Measurements from ENCODE around the gene NACC2.
A peak's percentile ranks its signal among the peaks of the same experiment; 100 is the strongest.

NACC2 gene

DNA sequence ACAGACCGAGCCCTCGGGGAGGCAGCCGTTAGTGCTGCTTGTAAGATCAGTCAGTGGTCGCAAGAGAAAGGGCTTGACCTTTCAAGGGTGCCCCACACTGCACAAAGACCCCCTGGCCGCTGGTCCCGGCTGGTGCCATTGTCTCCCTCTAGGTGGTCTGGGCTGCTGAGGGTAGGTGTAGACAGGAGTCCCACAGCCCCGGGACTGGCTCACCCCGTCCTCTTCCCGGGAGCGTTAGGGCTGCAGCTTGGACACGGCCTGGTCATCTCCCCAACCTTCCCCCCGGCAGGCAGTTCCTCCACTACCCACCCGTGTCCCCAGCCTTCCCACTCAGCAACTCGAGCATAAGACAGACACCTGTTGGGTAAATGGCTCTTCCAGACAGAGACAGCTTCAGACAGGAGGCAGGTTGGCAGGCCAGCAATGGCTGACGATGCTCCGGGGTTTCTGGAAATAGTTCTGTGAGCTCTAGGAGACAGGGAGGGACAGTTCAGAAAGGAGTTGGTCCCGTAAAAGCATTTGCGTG is 38.9 kb upstream of the NACC2 start:
- H3K4me3 Mint-ChIP-seq = peak overlapping the region; percentile 33
- H3K4me1 Mint-ChIP-seq (ENCODE audit: low read depth) = peaks cover 4% of the 10 kb centered on the region
- H3K27ac Mint-ChIP-seq = no peak overlapping the region
- peaks cover 24% of the 10 kb centered on the region for H3K27me3 Mint-ChIP-seq
- H3K36me3 Mint-ChIP-seq (ENCODE audit: low read depth) = no peaks in the 10 kb centered on the region
- H3K9me3 Mint-ChIP-seq = no peaks in the 10 kb centered on the region

DNA sequence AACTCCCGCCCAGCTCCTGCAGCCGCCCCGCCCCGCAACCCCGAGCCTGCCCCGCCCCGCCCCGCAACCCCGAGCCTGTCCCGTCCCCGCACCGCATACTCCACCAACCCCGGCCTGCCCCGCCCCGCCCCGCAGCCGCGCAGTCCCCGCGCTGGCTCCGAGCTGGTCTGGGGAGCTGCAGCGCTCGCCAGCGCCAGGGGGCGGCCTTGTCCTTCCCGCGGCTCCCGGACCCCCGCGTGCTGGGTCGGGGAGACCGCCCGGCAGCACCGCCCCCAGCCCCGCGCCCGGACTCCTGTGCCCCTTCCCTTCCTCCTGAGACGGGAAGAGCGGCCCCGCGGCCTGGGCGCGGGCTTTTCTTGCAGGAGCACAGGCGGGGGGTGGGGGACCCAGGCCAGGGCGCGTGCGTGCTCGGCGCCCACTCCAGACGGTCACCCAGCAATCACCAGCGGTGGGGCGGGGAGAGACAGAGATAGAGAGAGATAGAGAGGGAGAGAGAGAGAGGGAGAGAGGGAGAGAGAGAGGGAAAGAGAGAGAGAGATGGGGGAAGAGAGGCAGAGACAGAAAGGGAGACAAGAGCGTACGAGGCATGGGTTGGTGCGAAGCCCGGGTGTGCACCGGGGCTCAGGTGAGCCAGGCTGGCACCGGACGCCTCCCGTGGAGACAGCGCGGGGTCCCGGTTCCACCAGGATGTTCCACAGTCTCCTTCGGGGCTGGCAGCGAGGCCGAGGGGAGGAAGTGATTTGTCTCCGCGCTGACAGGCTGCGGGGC is 38.3 kb upstream of the NACC2 start:
- Mint-ChIP-seq H3K4me3 (peak overlapping the region; percentile 33), H3K27me3 (peaks cover 24% of the 10 kb centered on the region)

DNA sequence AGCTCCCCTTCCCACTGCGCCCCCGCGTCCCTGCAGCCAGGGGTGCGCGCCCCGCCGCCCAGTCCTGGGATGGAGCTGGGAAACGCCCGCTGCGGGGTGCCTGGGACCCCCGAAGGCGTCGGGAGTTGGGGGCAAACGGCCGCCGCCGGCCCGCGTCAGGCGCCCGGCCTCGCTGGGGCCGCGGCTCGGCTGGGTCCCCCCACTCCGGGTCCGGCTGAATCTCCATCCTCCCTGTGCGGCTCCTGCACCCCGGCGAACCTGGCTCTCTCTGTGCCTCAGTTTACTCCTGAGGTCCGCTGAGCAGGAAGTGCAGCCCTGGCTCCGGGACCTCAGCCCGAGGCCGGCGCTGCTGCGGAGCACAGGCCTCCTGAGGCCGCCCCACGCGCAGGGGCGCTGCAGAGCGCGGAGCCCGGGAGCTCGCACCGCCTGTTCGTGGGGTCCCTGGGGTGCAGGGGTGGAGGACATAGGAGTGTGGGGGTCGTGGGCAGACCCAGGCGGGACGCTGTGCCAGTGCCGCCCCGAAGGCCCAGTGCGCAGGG is 37.5 kb upstream of the NACC2 start:
- H3K27ac Mint-ChIP-seq = no peak overlapping the region
- H3K9me3 Mint-ChIP-seq = no peaks in the 10 kb centered on the region
- H3K27me3 Mint-ChIP-seq = peaks cover 26% of the 10 kb centered on the region
- H3K4me3 Mint-ChIP-seq = no peak overlapping the region
- peaks cover 4% of the 10 kb centered on the region for H3K4me1 Mint-ChIP-seq (ENCODE audit: low read depth)
- no peaks in the 10 kb centered on the region for H3K36me3 Mint-ChIP-seq (ENCODE audit: low read depth)

More for the DNA sequence above, 38.3 kb upstream of the NACC2 start:
- H3K36me3 Mint-ChIP-seq (ENCODE audit: low read depth) = no peaks in the 10 kb centered on the region
- no peak overlapping the region for H3K27ac Mint-ChIP-seq
- no peaks in the 10 kb centered on the region for H3K9me3 Mint-ChIP-seq
- peaks cover 4% of the 10 kb centered on the region for H3K4me1 Mint-ChIP-seq (ENCODE audit: low read depth)

DNA sequence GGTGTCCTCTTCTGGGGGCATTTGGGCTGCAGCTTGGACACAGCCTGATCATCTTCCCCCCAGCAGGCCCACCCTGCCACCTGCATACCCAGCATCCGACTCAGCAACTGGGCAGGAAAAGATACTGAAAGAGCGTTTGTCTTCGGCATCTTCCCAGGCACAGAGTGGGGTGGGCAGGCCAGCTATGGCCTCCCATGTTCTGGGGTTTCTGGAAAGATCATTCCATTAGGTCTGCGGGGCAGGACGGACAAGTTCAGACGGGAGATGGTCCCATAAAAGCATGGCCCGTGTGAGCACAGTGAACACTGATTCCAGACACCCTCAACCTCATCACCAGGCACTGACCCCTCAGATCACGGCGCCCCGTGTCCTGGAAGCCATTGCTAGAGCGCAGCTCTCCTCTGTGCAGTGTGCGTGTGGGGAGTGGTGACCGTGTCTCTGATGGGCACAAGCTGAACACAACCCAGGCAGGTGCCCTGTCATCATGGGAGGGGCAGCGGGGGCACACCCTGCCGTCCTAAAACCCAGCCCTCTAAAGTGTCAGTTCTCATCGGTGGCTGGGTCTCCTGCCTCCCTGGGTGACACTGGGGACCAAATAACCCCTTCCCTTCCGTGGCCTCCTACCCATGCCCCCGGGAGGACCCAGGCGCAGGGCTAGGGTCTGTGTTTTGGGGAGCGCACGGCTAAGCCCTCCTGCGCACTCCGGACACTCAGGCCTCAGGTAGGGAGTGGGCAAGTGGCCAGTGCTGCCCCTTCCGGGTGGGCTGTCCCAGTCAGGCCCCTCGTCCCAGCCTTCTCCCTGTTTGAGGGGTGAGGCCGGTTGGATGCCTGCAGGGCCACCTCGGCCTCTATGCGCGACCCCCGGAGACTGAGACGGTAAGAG is 36.8 kb upstream of the NACC2 start:
- H3K27me3 Mint-ChIP-seq = peaks cover 27% of the 10 kb centered on the region

DNA sequence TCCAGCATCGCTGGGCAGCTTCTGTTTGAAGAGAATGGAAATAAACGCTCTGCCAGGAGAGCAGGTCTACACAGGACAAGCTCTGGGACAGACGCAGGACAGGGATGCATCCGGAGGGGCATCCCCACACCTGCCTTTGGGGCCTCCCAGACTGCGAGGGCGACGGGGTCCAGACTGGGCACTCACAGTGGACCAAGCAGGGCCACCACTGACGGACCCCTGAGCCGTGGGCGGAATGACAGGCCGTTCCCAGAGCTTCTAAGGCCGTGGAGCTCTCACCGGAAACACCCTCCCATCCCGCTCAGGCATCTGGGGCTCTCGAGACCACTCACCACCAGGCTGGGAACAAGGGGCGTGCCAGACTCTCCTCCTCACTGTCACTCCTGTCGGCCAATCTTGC is 34.1 kb upstream of the NACC2 start:
- Mint-ChIP-seq H3K4me1 (ENCODE audit: low read depth) (peaks cover 1% of the 10 kb centered on the region), H3K27me3 (peaks cover 23% of the 10 kb centered on the region), H3K4me3 (no peak overlapping the region), H3K9me3 (peaks cover 5% of the 10 kb centered on the region), H3K36me3 (ENCODE audit: low read depth) (no peaks in the 10 kb centered on the region), H3K27ac (no peak overlapping the region)

More for the DNA sequence above, 36.8 kb upstream of the NACC2 start:
- Mint-ChIP-seq H3K4me3 (no peak overlapping the region), H3K9me3 (no peaks in the 10 kb centered on the region), H3K4me1 (ENCODE audit: low read depth) (peaks cover 4% of the 10 kb centered on the region), H3K36me3 (ENCODE audit: low read depth) (no peaks in the 10 kb centered on the region), H3K27ac (no peak overlapping the region)

DNA sequence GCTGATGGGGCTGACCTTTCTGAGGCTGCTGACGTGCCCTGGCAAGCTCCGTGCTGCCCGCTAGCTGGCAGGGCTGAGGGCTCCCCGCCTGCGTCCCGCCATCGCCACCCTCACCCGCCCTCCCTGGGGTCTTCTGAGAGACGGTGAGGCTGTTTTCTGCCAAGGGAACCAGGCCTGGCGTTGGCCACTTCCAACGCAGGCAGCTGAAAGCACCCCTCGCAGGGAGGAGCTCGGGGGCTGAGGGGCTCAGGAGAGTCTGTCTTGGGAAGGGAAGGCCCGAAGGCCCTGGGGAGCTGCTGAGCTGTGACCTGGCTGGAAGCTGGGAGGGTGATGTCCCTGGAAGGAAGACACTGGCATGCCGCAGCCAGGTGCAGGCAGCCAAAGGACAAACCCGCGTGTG is 33.3 kb upstream of the NACC2 start:
- Mint-ChIP-seq H3K9me3 (peaks cover 5% of the 10 kb centered on the region), H3K4me1 (ENCODE audit: low read depth) (no peaks in the 10 kb centered on the region), H3K27ac (no peak overlapping the region), H3K4me3 (no peak overlapping the region), H3K27me3 (peaks cover 16% of the 10 kb centered on the region), H3K36me3 (ENCODE audit: low read depth) (no peaks in the 10 kb centered on the region)

DNA sequence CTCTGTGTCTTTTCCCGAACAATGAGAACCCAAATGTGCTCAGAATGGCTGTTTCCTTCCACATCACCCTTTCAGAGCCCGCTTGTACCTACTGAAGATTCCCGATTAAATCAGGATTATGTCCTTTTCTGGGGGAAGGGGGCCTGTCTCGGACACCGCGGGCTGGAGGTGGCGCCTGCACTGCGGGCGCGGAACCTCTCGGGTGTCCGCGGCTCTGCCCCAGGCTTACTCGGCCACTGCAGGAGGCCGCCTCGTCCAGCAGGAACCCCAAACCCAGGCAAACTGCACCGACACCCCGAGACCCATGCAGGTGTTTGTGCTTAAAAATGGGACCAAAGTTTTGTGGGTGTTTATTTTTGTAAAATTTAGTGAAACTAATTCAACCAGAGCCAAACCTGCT is 32.2 kb upstream of the NACC2 start:
- Mint-ChIP-seq H3K27ac (no peak overlapping the region), H3K27me3 (peaks cover 16% of the 10 kb centered on the region), H3K4me3 (no peak overlapping the region), H3K4me1 (ENCODE audit: low read depth) (no peaks in the 10 kb centered on the region), H3K36me3 (ENCODE audit: low read depth) (no peaks in the 10 kb centered on the region), H3K9me3 (peaks cover 5% of the 10 kb centered on the region)

DNA sequence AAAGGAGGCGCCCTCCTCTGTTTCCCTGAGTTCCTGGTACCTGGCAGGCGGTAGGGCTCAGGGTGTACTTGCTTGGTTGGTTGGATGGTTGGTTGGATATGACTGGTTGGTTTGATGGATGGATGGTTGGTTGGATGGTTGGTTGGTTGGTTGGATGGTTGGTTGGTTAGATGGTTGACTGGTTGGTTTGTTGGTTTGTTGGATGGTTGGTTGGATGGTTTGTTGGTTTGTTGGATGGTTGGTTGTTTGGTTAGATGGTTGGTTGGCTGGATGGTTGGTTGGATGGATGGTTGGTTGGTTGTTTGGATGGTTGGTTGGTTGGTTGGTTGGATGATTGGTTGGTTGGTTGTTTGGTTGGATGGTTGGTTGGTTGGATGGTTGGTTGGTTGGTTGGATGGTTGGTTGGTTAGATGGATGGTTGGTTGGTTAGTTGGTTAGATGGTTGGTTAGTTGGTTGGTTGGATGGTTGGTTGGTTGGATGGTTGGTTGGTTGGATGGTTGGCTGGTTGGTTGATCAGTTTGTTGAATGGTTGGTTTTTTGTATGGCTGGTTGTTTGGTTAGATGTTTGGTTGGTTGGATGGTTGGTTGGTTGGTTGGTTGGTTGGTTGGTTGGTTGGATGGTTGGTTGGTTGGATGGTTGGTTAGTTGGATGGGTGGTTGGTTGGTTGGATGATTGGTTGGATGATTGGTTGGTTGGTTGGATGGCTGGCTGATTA is 30.0 kb upstream of the NACC2 start:
- no peak overlapping the region for H3K4me3 Mint-ChIP-seq
- no peaks in the 10 kb centered on the region for H3K36me3 Mint-ChIP-seq (ENCODE audit: low read depth)
- no peaks in the 10 kb centered on the region for H3K4me1 Mint-ChIP-seq (ENCODE audit: low read depth)
- peaks cover 9% of the 10 kb centered on the region for H3K27me3 Mint-ChIP-seq
- no peak overlapping the region for H3K27ac Mint-ChIP-seq
- peaks cover 5% of the 10 kb centered on the region for H3K9me3 Mint-ChIP-seq

DNA sequence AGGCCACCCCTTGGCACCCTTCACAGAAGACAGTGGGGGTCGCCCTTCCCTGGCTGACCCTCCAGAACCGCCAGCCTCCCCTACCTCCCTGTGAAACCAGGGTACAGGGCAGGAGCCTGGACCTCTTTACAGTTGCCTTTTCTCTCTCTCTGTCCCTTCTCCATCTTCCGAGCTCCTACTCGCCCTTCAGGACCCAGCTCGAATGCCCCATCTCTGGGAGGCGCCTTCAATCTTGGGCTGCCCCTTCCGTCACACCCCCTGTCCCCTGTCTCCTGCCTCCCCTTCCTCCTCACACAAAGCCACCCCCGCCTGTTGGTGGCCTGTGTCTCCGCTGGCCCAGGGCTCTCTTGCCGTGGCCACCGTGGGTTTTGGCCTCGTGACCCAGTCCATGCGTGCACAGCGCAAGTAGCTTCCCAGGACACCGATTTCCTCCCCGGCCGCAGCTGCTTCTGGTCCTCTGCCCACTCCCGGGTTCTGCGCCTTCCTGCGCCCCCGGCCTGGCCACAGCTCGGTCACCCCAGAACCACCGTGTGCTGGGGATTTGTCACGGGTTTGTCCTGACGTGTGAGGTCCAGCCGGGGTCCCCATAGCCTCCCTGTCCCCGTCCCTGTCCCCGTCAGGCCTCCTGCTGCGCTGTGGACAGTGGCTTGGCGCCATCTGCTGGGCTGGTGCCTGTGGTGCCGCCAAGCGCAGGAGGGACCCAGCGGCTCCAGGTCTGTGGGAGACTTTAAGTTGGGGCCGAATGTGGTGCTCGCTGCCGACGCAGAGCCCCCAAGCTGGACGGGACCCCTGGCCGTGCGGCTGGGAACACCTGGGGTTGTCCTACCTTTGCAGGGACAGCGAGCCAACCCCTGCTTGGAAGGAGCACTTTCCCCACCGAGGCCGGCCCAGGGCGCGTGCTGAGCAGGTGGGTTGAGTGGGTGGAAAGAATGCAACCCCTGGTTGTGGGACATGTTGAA is 27.6 kb upstream of the NACC2 start:
- Mint-ChIP-seq H3K27me3 (peaks cover 8% of the 10 kb centered on the region), H3K36me3 (ENCODE audit: low read depth) (no peaks in the 10 kb centered on the region), H3K4me1 (ENCODE audit: low read depth) (peaks cover under 1% of the 10 kb centered on the region), H3K27ac (no peak overlapping the region), H3K9me3 (peaks cover 5% of the 10 kb centered on the region), H3K4me3 (no peak overlapping the region)

DNA sequence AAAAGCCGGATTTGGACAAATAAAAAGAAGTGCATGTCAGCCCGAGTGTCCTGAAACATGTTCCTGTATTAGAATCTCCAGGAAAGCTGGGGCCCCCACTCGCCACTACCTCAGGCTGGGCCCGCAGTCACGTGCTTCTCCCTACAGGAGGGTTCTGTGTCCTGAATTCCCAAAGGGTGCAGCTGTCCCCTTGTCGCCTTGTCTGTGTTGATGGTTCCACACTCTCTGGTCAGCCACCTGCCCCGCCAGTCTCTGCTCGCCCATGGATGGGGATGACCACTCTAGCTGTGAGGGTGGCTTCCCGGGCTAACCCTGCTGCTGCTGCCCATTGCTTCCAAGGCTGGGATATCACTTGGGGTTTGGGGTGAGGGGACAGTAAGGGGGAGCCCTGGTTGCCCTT is 26.7 kb upstream of the NACC2 start:
- H3K4me1 Mint-ChIP-seq (ENCODE audit: low read depth) = peaks cover 10% of the 10 kb centered on the region
- no peaks in the 10 kb centered on the region for H3K36me3 Mint-ChIP-seq (ENCODE audit: low read depth)
- H3K9me3 Mint-ChIP-seq = peaks cover 5% of the 10 kb centered on the region
- H3K4me3 Mint-ChIP-seq = no peak overlapping the region
- H3K27ac Mint-ChIP-seq = no peak overlapping the region
- H3K27me3 Mint-ChIP-seq = peaks cover 6% of the 10 kb centered on the region

DNA sequence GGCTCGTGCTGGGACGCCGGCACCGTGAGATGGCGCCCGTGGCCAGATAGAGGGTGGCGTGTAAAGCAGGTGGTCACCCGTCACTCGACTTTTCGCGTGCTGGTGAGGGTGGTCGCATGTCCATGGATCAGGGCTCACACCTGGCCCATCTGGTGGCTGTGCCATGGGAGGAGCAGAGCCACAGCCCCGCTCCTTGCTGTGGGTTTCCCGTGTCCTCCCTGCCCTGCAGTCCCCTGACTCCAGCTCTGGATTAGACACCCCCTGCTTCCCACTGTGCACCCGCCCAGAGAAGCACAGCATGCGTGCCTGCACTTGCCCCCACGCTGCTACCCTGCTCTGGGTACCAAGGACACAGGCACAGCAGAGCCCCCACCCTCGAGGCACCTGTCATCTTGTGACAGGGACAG is 25.4 kb upstream of the NACC2 start:
- no peak overlapping the region for H3K27ac Mint-ChIP-seq
- peaks cover 5% of the 10 kb centered on the region for H3K9me3 Mint-ChIP-seq
- no peaks in the 10 kb centered on the region for H3K36me3 Mint-ChIP-seq (ENCODE audit: low read depth)
- peaks cover 6% of the 10 kb centered on the region for H3K27me3 Mint-ChIP-seq
- no peak overlapping the region for H3K4me3 Mint-ChIP-seq
- H3K4me1 Mint-ChIP-seq (ENCODE audit: low read depth) = peaks cover 10% of the 10 kb centered on the region

DNA sequence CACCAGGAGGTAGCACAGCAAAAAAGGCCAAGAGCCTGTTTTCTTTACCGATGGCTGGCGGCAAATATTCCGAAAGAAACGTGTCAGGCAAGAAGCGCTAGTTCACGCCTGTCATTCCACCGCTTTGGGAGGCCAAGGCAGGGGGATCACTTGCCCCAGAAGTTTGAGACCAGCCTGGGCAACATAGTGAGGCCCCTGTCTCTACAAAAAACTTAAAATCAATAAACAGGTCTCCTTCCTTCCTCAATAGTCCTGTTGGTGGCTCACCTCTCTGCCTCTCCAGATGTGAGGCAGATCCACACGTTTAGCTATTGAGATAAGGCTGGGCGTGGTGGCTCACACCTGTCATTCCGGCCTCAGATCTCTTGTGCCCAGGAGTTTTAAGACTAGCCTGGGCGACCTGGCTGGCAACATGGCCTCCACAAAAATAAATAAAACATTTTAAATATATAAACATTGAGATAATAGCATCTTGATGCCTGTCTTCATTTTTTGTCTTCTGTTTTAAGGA is 24.8 kb upstream of the NACC2 start:
- Mint-ChIP-seq H3K36me3 (ENCODE audit: low read depth) (peaks cover 4% of the 10 kb centered on the region), H3K4me3 (peak overlapping the region; percentile 78), H3K4me1 (ENCODE audit: low read depth) (peaks cover 11% of the 10 kb centered on the region), H3K27ac (no peak overlapping the region), H3K27me3 (peaks cover 2% of the 10 kb centered on the region), H3K9me3 (peaks cover 2% of the 10 kb centered on the region)

DNA sequence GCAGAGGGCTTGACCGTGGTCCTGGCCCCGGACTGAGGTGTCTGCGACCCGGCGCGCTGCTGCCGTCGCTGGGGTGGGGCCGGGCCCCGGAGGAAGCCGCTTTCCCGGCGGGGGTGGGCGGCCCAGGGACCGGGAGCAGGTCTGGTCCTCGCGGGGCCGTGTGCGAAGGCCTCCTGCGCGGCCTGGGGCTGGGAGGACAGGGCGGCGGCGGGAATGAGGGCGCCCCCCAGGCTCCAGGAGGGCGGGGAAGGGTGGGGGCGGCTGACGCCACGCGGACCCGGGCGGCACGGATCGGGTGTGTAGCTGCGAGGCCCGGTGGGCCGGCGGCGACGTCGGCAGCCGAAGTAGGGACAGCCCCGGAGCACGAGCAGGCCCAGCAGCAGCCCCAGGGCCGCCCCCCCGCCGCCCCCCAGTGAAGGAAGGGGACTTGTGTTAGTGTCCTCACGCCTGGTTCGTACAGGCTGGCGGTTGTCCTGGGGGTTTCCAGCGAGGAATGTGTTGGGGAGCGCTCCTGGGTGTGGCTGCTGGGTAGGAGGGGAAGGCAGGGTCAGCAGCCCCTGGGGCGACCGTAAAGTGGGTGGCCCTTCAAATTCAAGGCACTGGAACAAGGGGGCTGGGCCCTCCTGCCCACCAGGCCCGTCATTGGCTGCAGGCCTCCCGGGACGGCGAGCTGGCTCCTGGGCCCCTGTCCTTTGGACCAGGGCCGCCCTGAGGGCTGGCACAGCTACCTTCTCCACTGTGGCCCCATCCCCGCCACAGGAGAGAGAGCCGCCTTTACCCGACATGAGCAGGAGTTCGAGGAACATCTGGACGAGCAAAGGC is 24.2 kb upstream of the NACC2 start:
- H3K4me1 Mint-ChIP-seq (ENCODE audit: low read depth) = peaks cover 17% of the 10 kb centered on the region
- H3K9me3 Mint-ChIP-seq = no peaks in the 10 kb centered on the region
- peak overlapping the region; percentile 70 for H3K27ac Mint-ChIP-seq
- peaks cover 7% of the 10 kb centered on the region for H3K36me3 Mint-ChIP-seq (ENCODE audit: low read depth)
- H3K27me3 Mint-ChIP-seq = no peaks in the 10 kb centered on the region
- peak overlapping the region; percentile 78 for H3K4me3 Mint-ChIP-seq

Measured in stimulated activated naive CD8-positive, alpha-beta T cell treated with anti-CD3 and anti-CD28 coated beads, Interleukin-15, Interleukin-2, amounts not matched to agents 100 ng/mL and 50 ng/mL, for 24 hours (primary cell).